Gastroesophageal sphincter (tissue), 3 donors: ENCODE measurements around the gene ATG13.

Source experiments
- CTCF ChIP-seq, 4 experiments: fragments of 200-600 bp in 2 of 4; fragments of 450-650 bp in 2 of 4; sonication (generic) in 1 of 4; IDR thresholded peaks; one replicate each; pipeline ENCODE4 v1.5.1; 2017 to 2019; ENCODE audit warnings: antibody characterized with exemption in 4 of 4, mild to moderate bottlenecking in 2 of 4, moderate library complexity in 2 of 4
- EP300 ChIP-seq: sonication (generic); formaldehyde crosslinking; IDR thresholded peaks from one replicate; pipeline ENCODE4 v1.6.1; 2017; ENCODE audit warnings: antibody characterized with exemption, mild to moderate bottlenecking
- POLR2A ChIP-seq, 2 donors: fragments of 450-650 bp; IDR thresholded peaks; one replicate each; pipeline ENCODE4 v1.6.1; 2017; ENCODE audit warnings: antibody characterized with exemption in 2 of 2, mild to moderate bottlenecking in 2 of 2, moderate library complexity in 1 of 2
- POLR2AphosphoS5 ChIP-seq: sonication (generic); formaldehyde crosslinking; IDR thresholded peaks from one replicate; pipeline ENCODE4 v1.6.1; 2017; ENCODE audit warnings: antibody characterized with exemption

DNA sequence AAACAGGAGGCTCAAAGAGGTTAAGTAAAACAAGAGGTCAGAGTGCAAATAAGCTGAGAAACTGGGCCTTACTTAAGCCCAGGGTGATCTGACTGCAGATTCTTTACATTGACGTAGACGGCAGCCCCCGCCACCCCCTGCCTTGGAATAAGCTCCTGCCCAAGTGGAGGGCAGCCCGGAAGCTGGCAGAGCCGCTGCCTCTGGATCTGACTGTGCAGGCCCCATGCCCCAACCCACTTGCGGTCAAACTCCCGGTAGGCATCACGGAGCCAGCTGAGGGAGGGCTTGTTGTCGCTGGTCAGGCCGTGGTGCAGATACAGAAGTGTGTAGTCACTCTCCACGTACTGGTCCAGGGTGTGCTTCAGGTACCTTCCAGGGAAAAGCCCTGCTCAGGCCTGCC is 64.5 kb downstream of the ATG13 start:
- TF ChIP-seq CTCF (IDR thresholded peaks at IDR 0.05) (no peak), POLR2A (IDR thresholded peaks at IDR 0.05) (no peak), POLR2AphosphoS5 (no peak), EP300 (no peak)
